ENCODE results near the gene SYNC. TPM values are rescaled to one million over a fixed set of nuclear protein-coding genes. Genes with fewer than 3 reads are reported as not detected.

SYNC gene
- 11.0 to 19.8 TPM (median 14.0 TPM) in 5 replicates for total RNA-seq (2022; extraction: Qiagen RNA extraction)

GRCh38 chr1:32702599-32703478 is at the start of gene SYNC:
Gene SYNC, minus strand, starts transcription at chr1:32702770. Its CDS starts 110 bp downstream, at chr1:32702660.

DNA sequence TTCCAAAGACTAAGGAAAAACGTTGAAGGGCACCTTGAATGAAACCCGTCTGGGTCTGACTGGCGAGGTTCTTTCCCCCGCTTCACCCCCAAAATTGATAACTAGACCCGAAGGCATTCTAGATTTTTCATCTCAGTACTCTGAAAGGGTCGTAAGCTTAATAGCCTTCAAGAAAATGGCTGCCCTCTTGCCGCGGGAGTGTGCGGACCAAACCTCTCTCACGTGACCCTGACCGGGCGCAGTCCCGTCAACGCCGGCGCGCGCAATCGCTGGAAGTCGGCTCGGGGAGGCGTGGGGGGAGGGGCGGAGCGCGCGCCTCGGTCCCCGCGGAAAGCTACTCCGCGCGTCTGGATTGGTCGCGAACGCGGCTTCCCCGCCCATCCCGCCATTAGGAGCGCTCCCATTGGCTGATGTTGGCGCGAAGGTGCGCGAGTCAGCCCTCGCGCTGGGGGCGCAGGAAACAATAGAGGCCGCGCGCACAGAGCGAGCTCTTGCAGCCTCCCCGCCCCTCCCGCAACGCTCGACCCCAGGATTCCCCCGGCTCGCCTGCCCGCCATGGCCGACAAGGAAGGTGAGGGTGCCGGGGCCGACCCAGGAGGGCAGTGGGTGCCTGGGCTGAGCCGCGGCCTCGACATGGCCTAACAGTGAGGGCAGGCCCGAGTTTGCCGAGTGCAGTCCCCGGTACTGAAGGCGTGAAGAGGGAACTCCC is 51.7 kb downstream of the SYNC start, which contains the start of gene RBBP4:
TSS of gene RBBP4 (plus strand) at position 457 of the 709 bp plus-strand sequence. CDS start at position 556, 99 bp downstream.

DNA sequence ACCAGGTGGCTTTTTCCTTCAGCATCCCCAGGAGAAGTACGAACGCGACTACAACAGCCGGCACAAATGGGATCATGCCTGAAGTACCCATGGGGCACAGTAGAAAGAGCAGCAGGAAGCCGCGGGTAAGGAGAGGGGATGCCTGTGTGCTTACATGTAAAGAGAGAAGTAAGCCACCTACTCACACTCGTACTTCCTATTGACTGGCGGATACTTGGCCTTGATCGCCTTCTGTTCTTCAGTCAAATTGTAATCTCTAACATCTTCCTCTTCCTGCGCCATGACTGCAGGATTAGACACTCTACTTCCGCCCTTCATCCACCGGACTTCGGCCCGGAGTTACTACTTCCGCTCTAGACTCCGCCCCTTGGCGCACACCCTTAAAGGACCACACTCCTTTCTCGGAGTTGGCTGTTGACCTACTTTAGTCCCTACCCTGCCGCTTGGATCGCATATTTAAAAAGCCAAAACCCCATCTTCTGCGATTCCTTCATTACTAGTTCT is 52.3 kb downstream of the SYNC start, which contains the start of gene ZBTB8OS:
TSS of gene ZBTB8OS (minus strand) at position 303 of the 504 bp plus-strand sequence. CDS start at position 282, 21 bp downstream.

Other genes with a start within 250 kb of the SYNC start
- 0.01 TPM in 1 of 5 replicates, not detected in the others for gene ZBTB8B, start 237.7 kb downstream of the SYNC start, total RNA-seq (2022; extraction: Qiagen RNA extraction)
- gene ZBTB8A, start 163.3 kb downstream of the SYNC start, total RNA-seq (2022; extraction: Qiagen RNA extraction): 3.8 to 5.0 TPM (median 4.1 TPM) in 5 replicates
- gene ZBTB8OS, start 52.2 kb downstream of the SYNC start, total RNA-seq (2022; extraction: Qiagen RNA extraction): 36.7 to 43.6 TPM (median 40.6 TPM) in 5 replicates
- gene RBBP4, start 51.6 kb downstream of the SYNC start, total RNA-seq (2022; extraction: Qiagen RNA extraction): 66.3 to 96.0 TPM (median 74.1 TPM) in 5 replicates
- gene YARS1, start 114.6 kb upstream of the SYNC start, total RNA-seq (2022; extraction: Qiagen RNA extraction): 56.6 to 104 TPM (median 64.4 TPM) in 5 replicates
- 13.2 to 16.3 TPM (median 14.6 TPM) in 5 replicates for gene S100PBP, start 114.9 kb upstream of the SYNC start, total RNA-seq (2022; extraction: Qiagen RNA extraction)
- 0.25 to 0.98 TPM (median 0.42 TPM) in 5 replicates for gene FNDC5, start 168.1 kb upstream of the SYNC start, total RNA-seq (2022; extraction: Qiagen RNA extraction)
- gene HPCA, start 183.7 kb upstream of the SYNC start, total RNA-seq (2022; extraction: Qiagen RNA extraction): 0.29 to 0.55 TPM (median 0.37 TPM) in 5 replicates
- 26.2 to 45.3 TPM (median 41.0 TPM) in 5 replicates for gene TMEM54, start 198.6 kb upstream of the SYNC start, total RNA-seq (2022; extraction: Qiagen RNA extraction)

All from A549 treated with Hydrocortisone at 1 μM for 4 hours (cell line).